Measurements from ENCODE around the gene TDRD9.
"Not testable (repeated sequence)": the region's sequence is repeated elsewhere in the genome, so short reads cannot be mapped to it uniquely, and the experiment has no call there.

- TF ChIP-seq CTCF (IDR thresholded peaks at IDR 0.05) = peak; percentile 81
- not testable (repeated sequence) for TF ChIP-seq ZFX (IDR thresholded peaks at IDR 0.05; ENCODE audit: borderline replicate concordance)
Measured at GRCh38 chr14:103980623-103981238, 52.5 kb downstream of the TDRD9 start.
